Spinal cord (tissue), 10 donors: ENCODE measurements around the gene WDR47. TPM values are rescaled to one million over a fixed set of nuclear protein-coding genes. Genes with fewer than 3 reads are reported as not detected.
"Not testable (repeated sequence)": the region's sequence is repeated elsewhere in the genome, so short reads cannot be mapped to it uniquely, and the experiment has no call there.

Source experiments
- DNase-seq, 6 donors: peaks; one replicate each; pipeline versions ENCODE4 v3.0.0 to v3.0.0-alpha.2; 2013 to 2015; ENCODE audit warnings: low spot score in 6 of 6, low read depth in 4 of 6
- H3K27ac ChIP-seq: one replicate; pipeline ENCODE4 v1.5.1; 2013; ENCODE audit warnings: low read depth, low read length, control low read depth
- H3K27me3 ChIP-seq: one replicate; pipeline ENCODE4 v1.6.1; 2013; ENCODE audit warnings: low read length; ENCODE audit not compliant: control insufficient read depth, insufficient read depth
- H3K36me3 ChIP-seq: one replicate; pipeline ENCODE4 v1.6.1; 2013; ENCODE audit warnings: low read length; ENCODE audit not compliant: control insufficient read depth, insufficient read depth
- H3K4me1 ChIP-seq: one replicate; pipeline ENCODE4 v1.6.1; 2013; ENCODE audit warnings: low read length; ENCODE audit not compliant: control insufficient read depth, insufficient read depth
- H3K4me3 ChIP-seq: one replicate; pipeline ENCODE4 v1.5.1; 2013; ENCODE audit warnings: low read depth, low read length, control low read depth
- H3K9me3 ChIP-seq: one replicate; pipeline ENCODE4 v1.6.1; 2013; ENCODE audit warnings: low read length; ENCODE audit not compliant: control insufficient read depth, insufficient read depth
- WGBS: methylation state at CpG from one replicate; pipeline ENCODE4 v1.1.5; 2013; ENCODE audit warnings: missing lambda C conversion rate; ENCODE audit not compliant: insufficient coverage; 5-methylcytosine and 5-hydroxymethylcytosine counted together
- polyA plus RNA-seq, 2 donors: library from polyadenylated mRNA; unstranded; fragments of 120-200 nt; gene quantifications; one replicate each; pipeline ENCODE4 v1.2.1, GENCODE V29; 2013; ENCODE audit not compliant: insufficient read length in 2 of 2
- total RNA-seq, 2 donors: library from RNA; depleted of rRNA in 1 of 2; stranded (reverse); fragments of 120-200 nt in 1 of 2; fragments of >200 nt in 1 of 2; gene quantifications; one replicate each; pipeline versions ENCODE4 v1.2.3 to v1.2.4, GENCODE V29; 2013 to 2014
- donor health status: healthy.

Gene WDR47
- total and polyA plus RNA-seq, 4 donors, result 36.0 to 92.9 (median 69.5) TPM

- Histone ChIP-seq H3K27ac (no peak overlapping the region), H3K36me3 (peaks cover 8% of the 10 kb centered on the region), H3K9me3 (no peaks in the 10 kb centered on the region), H3K27me3 (no peaks in the 10 kb centered on the region), H3K4me3 (no peak overlapping the region), H3K4me1 (no peaks in the 10 kb centered on the region)
- no peak for DNase-seq
- 64% methylated on average over 3 of the region's 3 CpGs for WGBS
These were observed 86.0 kb downstream of the WDR47 start for GRCh38 chr1:108955881-108956280.

- Histone ChIP-seq H3K36me3 (peaks cover 8% of the 10 kb centered on the region), H3K9me3 (no peaks in the 10 kb centered on the region), H3K4me1 (no peaks in the 10 kb centered on the region), H3K27ac (no peak overlapping the region), H3K4me3 (no peak overlapping the region), H3K27me3 (no peaks in the 10 kb centered on the region)
- DNase-seq, result no peak
- WGBS, result 100% methylated on average over 2 of the region's 3 CpGs
These were observed 86.8 kb downstream of the WDR47 start for GRCh38 chr1:108955111-108955510.

- DNase-seq, result no peak
- Histone ChIP-seq H3K36me3 (peaks cover 2% of the 10 kb centered on the region), H3K9me3 (no peaks in the 10 kb centered on the region), H3K4me3 (no peak overlapping the region), H3K4me1 (peaks cover 3% of the 10 kb centered on the region), H3K27me3 (no peaks in the 10 kb centered on the region), H3K27ac (no peak overlapping the region)
- WGBS, result 88% methylated on average over 2 of the region's 6 CpGs
These were observed 88.5 kb downstream of the WDR47 start for GRCh38 chr1:108953452-108953851.

DNA sequence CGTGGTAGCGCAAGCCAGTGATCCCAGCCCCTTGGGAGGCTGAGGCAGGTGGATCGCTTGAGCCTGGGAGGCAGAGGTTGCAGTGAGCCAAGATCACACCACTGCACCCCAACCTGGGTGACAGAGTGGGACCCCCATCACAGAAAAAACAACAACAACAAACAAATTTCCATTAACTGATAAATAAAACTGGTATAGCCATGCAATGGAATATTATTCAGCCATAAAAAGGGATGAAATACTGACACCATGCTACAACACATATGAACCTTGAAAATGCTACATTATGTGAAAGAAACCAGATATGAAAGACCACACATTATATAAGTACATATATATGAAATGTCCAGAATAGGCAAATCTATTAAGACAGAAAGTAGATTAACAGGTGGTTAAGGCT is 90.7 kb downstream of the WDR47 start:
- H3K27me3 ChIP-seq, result no peaks in the 10 kb centered on the region
- no peak overlapping the region for H3K4me3 ChIP-seq
- no peaks in the 10 kb centered on the region for H3K9me3 ChIP-seq
- peaks cover 10% of the 10 kb centered on the region for H3K36me3 ChIP-seq
- H3K4me1 ChIP-seq, result peaks cover 3% of the 10 kb centered on the region
- no peak for DNase-seq
- no peak overlapping the region for H3K27ac ChIP-seq
- 96% methylated on average over 3 of the region's 3 CpGs for WGBS

GRCh38 chr1:108949044-108949443 is 92.9 kb downstream of the WDR47 start:
- Histone ChIP-seq H3K4me1 (peaks cover 3% of the 10 kb centered on the region), H3K36me3 (peaks cover 10% of the 10 kb centered on the region), H3K27ac (peak overlapping the region; percentile 7), H3K9me3 (no peaks in the 10 kb centered on the region), H3K4me3 (no peak overlapping the region), H3K27me3 (no peaks in the 10 kb centered on the region)
- no CpG with 5 or more reads among the region's 4 CpGs for WGBS
- DNase-seq, result no peak

GRCh38 chr1:108947871-108948525 is 93.9 kb downstream of the WDR47 start:
- H3K4me1 ChIP-seq, result peaks cover 3% of the 10 kb centered on the region
- no peaks in the 10 kb centered on the region for H3K27me3 ChIP-seq
- WGBS, result 6% methylated on average over 2 of the region's 6 CpGs
- H3K9me3 ChIP-seq, result no peaks in the 10 kb centered on the region
- H3K27ac ChIP-seq, result peak overlapping the region; percentile 79
- peak in 4 of 6 donors; percentile 18 to 45 (median 38) for DNase-seq
- peaks cover 12% of the 10 kb centered on the region for H3K36me3 ChIP-seq
- peak overlapping the region; percentile 29 for H3K4me3 ChIP-seq

- H3K36me3 ChIP-seq, result peaks cover 41% of the 10 kb centered on the region
These were observed 105.7 kb downstream of the WDR47 start for GRCh38 chr1:108936170-108936569.

DNA sequence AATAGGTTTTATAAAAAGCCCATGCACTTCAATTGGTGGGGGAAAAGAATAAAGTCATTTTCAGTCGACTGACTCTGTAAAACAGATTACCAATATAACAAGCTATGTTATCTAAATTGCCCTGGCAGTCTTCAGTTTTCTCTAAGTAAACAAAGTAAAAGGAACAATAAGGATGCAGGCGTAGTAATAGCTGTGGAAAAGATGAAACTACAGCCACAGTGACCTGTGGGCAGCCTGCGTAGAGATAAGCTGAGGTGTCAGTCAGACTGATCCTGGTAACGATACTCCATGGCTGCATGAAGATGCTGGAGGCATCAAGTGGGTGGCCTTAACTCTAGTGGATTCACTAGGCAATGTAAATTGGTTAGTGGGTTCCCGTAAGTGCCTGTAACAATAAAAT is 108.0 kb downstream of the WDR47 start:
- WGBS, result 94% methylated on average over 3 of the region's 5 CpGs
- no peak overlapping the region for H3K4me3 ChIP-seq
- no peak overlapping the region for H3K27ac ChIP-seq
- DNase-seq, result no peak
- H3K27me3 ChIP-seq, result no peaks in the 10 kb centered on the region
- H3K9me3 ChIP-seq, result no peaks in the 10 kb centered on the region
- no peaks in the 10 kb centered on the region for H3K4me1 ChIP-seq
- peaks cover 46% of the 10 kb centered on the region for H3K36me3 ChIP-seq

More at GRCh38 chr1:108936170-108936569, 105.7 kb downstream of the WDR47 start:
- Histone ChIP-seq H3K4me1 (no peaks in the 10 kb centered on the region), H3K4me3 (no peak overlapping the region), H3K27me3 (no peaks in the 10 kb centered on the region), H3K9me3 (no peaks in the 10 kb centered on the region), H3K27ac (no peak overlapping the region)
- DNase-seq, result no peak
- WGBS, result 100% methylated on average over 1 of the region's 9 CpGs

GRCh38 chr1:108927565-108927964 is 114.3 kb downstream of the WDR47 start:
- peaks cover 41% of the 10 kb centered on the region for H3K36me3 ChIP-seq
- H3K27ac ChIP-seq, H3K4me1 ChIP-seq, H3K27me3 ChIP-seq, H3K4me3 ChIP-seq, H3K9me3 ChIP-seq, DNase-seq: not testable (repeated sequence)
- WGBS, result 100% methylated on average over 1 of the region's 1 CpG

DNA sequence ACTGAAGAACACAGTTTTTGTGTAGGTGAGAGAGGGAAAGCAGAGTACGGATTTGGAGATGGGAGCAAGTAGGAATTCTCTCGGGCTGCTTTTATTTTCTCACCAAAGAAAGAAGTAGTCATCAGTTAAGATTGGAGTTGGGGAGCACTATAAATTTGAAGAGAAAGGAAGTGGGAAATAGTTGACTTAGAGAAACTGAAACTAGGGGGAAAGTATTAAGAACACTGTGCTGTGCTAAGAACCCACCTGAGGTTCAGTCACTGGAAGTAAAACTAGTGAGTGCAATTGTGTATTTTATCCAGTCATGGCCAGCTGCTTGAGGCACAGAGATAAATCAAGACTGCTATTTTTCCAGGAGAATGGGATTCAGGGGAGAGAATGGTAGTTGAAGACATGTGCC is 116.0 kb downstream of the WDR47 start:
- Histone ChIP-seq H3K27me3 (no peaks in the 10 kb centered on the region), H3K9me3 (no peaks in the 10 kb centered on the region), H3K36me3 (peaks cover 33% of the 10 kb centered on the region), H3K27ac (no peak overlapping the region), H3K4me1 (no peaks in the 10 kb centered on the region), H3K4me3 (no peak overlapping the region)
- 92% methylated on average over 2 of the region's 2 CpGs for WGBS
- DNase-seq, result no peak
